ENCODE measurements around the gene KLC3. TPM values are rescaled to one million over a fixed set of nuclear protein-coding genes. Genes with fewer than 3 reads are reported as not detected.

The KLC3 gene
- total and polyA plus RNA-seq, 2 of the 8 experiments (the other 6 are each of a cell fraction or from before 2014, with no cell fraction given) = 1.3 to 2.8 TPM

DNA sequence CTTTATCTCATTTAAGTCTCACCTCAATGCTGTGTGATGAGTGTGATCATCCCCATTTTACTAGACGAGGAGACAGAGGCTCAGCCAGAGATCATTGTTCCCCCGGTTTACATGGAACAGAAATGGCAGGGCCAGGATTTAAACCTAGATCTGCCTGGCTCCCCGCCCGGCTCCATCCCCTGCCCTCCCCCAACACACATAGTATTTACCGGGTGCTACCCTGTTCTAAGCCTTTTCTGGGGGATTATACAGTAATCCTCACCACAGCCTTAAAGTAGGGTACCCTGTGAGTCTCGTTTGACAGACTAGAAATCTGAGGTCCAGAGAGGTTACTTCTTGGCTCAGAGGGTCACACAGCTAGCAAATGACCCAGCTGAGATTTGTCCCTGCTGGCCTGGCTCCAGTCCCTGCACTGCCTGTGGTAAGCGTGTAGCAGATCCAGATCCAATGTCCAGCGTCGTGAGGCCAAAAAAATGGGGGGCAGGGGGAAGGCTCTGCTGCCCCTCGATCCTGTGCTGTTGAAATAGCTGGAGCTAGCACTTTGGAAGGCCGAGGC, 3.8 kb upstream of the KLC3 start:
- no peak overlapping the region for H3K4me3 ChIP-seq (ENCODE audit: extremely low read depth in 1 of 4, insufficient read depth in 2 of 4, low read depth in 3 of 4, low read length in 4 of 4)
- peaks cover 6% of the 10 kb centered on the region; the same call in 1 of the 2 replicates for H3K23me2 ChIP-seq (ENCODE audit: low read depth, low read length)
- no peak overlapping the region for H4K5ac ChIP-seq (ENCODE audit: insufficient read length, low read depth, low read length)
- no peaks in the 10 kb centered on the region for H3K36me3 ChIP-seq (ENCODE audit: control insufficient read depth in 2 of 4, insufficient read depth in 4 of 4, low read length in 3 of 4)
- H3K18ac ChIP-seq (ENCODE audit: extremely low read depth, low read length) = no peak overlapping the region
- H3K9me3 ChIP-seq (ENCODE audit: insufficient read depth in 2 of 2, low read depth in 1 of 2, low read length in 1 of 2) = no peaks in the 10 kb centered on the region
- H3K27me3 ChIP-seq (replicated peaks in 1 of 4; ENCODE audit: control insufficient read depth in 3 of 4, extremely low read depth in 1 of 4, insufficient read depth in 3 of 4, low read length in 3 of 4) = peaks cover 4 to 10% (median 10%) of the 10 kb centered on the region in 4 experiments; a peak in 6 of 7 replicates
- no peak overlapping the region for H3K27ac ChIP-seq (ENCODE audit: low read depth, low read length)
- no peak overlapping the region for H4K91ac ChIP-seq (replicated peaks; ENCODE audit: insufficient read length, low read length)
- H2BK12ac ChIP-seq (ENCODE audit: low read depth, low read length) = no peak overlapping the region
- H2AK5ac ChIP-seq (ENCODE audit: low read depth, low read length) = no peak overlapping the region
- H3K79me1 ChIP-seq (ENCODE audit: low read depth, low read length) = no peaks in the 10 kb centered on the region
- DNase-seq (ENCODE audit: low read depth in 1 of 2, low spot score in 2 of 2) (no peak), FAIRE-seq (no peak)
- H2BK120ac ChIP-seq (replicated peaks; ENCODE audit: low read depth, low read length) = no peak overlapping the region
- no peak overlapping the region for H3K23ac ChIP-seq (ENCODE audit: insufficient read length)
- H3K79me2 ChIP-seq (ENCODE audit: control insufficient read depth in 1 of 2, insufficient read depth in 2 of 2, low read length in 2 of 2) = no peaks in the 10 kb centered on the region
- no peak overlapping the region for H3K9ac ChIP-seq (replicated peaks in 1 of 4; ENCODE audit: extremely low read depth in 1 of 4, low read depth in 3 of 4, low read length in 3 of 4)
- 83% methylated on average over 11 of the region's 11 CpGs; no CpG with 5 or more reads in 1 of the 2 experiments for WGBS, 2 experiments (ENCODE audit: extremely low coverage in 1 of 2, insufficient coverage in 1 of 2, insufficient read length in 1 of 2, insufficient replicate concordance in 2 of 2, low coverage in 1 of 2, low lambda C conversion rate in 2 of 2, missing lambda C conversion rate in 1 of 2)
- no peak overlapping the region for H3K4me2 ChIP-seq (ENCODE audit: insufficient read depth in 1 of 2, low read depth in 2 of 2, low read length in 2 of 2)
- peaks cover 0 to 3% (median 0%) of the 10 kb centered on the region in 4 experiments; a peak in 4 of 7 replicates for H3K4me1 ChIP-seq (replicated peaks in 1 of 4; ENCODE audit: control insufficient read depth in 3 of 4, insufficient read depth in 4 of 4, low read length in 3 of 4)
- no peak overlapping the region for H4K8ac ChIP-seq (ENCODE audit: extremely low read depth, insufficient read depth, low read length)
- CTCF ChIA-PET (ENCODE audit: partially characterized antibody) = interaction anchor here (1.1 to 7.3 kb wide), 9 partner anchors 17 to 176 kb away, joined by 3 to 60 read pairs (median 4); partner anchors contain the start of gene NKPD1
- 0 out of 2 replicates have a peak overlapping the region, but pooled peaks have one; percentile 61 for H2BK20ac ChIP-seq (ENCODE audit: low read length)
- no peak overlapping the region for H2BK15ac ChIP-seq (ENCODE audit: low read length)
- no peak overlapping the region for H3K4ac ChIP-seq (replicated peaks; ENCODE audit: insufficient read length, low read depth, low read length)
- no peak overlapping the region for H2AFZ ChIP-seq (ENCODE audit: low read length)
- no peak overlapping the region for H3K56ac ChIP-seq (replicated peaks; ENCODE audit: insufficient read length, low read depth, low read length)
- POLR2A ChIA-PET (ENCODE audit: partially characterized antibody) = interaction anchor here (1.0 kb wide), 1 partner anchor 16 kb away, joined by 3 read pairs; no protein-coding TSS in a partner anchor
- H3K14ac ChIP-seq (ENCODE audit: insufficient read length) = no peak overlapping the region
- no peak overlapping the region for H2BK5ac ChIP-seq (ENCODE audit: low read depth, low read length)
- peaks cover 3 to 8% of the 10 kb centered on the region in 2 experiments for H4K20me1 ChIP-seq (replicated peaks in 1 of 2; ENCODE audit: control insufficient read depth in 1 of 2, insufficient read depth in 2 of 2, low read length in 2 of 2)
- no peak for TF ChIP-seq KDM4A (IDR thresholded peaks at IDR 0.05; ENCODE audit: low read depth, low read length, severe bottlenecking)
- no peak for TF ChIP-seq TEAD4 (IDR thresholded peaks at IDR 0.05; ENCODE audit: low read depth, low read length)
- TF ChIP-seq CEBPB (IDR thresholded peaks at IDR 0.05; ENCODE audit: low read depth, low read length) = no peak
- no peak for TF ChIP-seq BCL11A (IDR thresholded peaks at IDR 0.05; ENCODE audit: low read depth in 2 of 2, low read length in 2 of 2)
- no peak for TF ChIP-seq TAF7 (optimal IDR thresholded peaks at IDR 0.05; ENCODE audit: borderline replicate concordance, low read depth, low read length)
- TF ChIP-seq BACH1 (IDR thresholded peaks at IDR 0.05; ENCODE audit: low read length) = no peak
- no peak for TF ChIP-seq KDM1A (IDR thresholded peaks at IDR 0.05; ENCODE audit: borderline replicate concordance, low read length)
- TF ChIP-seq POU5F1 (IDR thresholded peaks at IDR 0.05; ENCODE audit: low read depth, low read length) = no peak
- TF ChIP-seq MAFK (IDR thresholded peaks at IDR 0.05; ENCODE audit: low read depth, low read length) = no peak
- no peak for TF ChIP-seq MAX (IDR thresholded peaks at IDR 0.05)
- TF ChIP-seq SIX5 (IDR thresholded peaks at IDR 0.05; ENCODE audit: low read depth, low read length) = no peak

Measured in H1 (cell line).